Esophagus muscularis mucosa (tissue), 4 donors: Measurements from ENCODE around the gene FITM1.

Source experiments
- EP300 ChIP-seq: sonication (generic); formaldehyde crosslinking; IDR thresholded peaks from one replicate; pipeline ENCODE4 v1.6.1; 2017; ENCODE audit warnings: antibody characterized with exemption
- POLR2A ChIP-seq: fragments of 450-650 bp; IDR thresholded peaks from one replicate; pipeline ENCODE4 v1.6.1; 2017; ENCODE audit warnings: antibody characterized with exemption, moderate library complexity, mild to moderate bottlenecking, low read depth
- POLR2AphosphoS5 ChIP-seq, 2 donors: sonication (generic); formaldehyde crosslinking; IDR thresholded peaks; one replicate each; pipeline ENCODE4 v1.6.1; 2017; ENCODE audit warnings: antibody characterized with exemption in 2 of 2
- TF ChIP-seq, protein P1 (sequence below), 3 experiments: fragments of 200-600 bp in 2 of 3; fragments of 450-650 bp in 1 of 3; sonication (generic) in 2 of 3; IDR thresholded peaks; one replicate each; pipeline ENCODE4 v1.5.1; 2017 to 2019; ENCODE audit warnings: antibody characterized with exemption in 3 of 3, mild to moderate bottlenecking in 2 of 3, moderate library complexity in 1 of 3

DNA sequence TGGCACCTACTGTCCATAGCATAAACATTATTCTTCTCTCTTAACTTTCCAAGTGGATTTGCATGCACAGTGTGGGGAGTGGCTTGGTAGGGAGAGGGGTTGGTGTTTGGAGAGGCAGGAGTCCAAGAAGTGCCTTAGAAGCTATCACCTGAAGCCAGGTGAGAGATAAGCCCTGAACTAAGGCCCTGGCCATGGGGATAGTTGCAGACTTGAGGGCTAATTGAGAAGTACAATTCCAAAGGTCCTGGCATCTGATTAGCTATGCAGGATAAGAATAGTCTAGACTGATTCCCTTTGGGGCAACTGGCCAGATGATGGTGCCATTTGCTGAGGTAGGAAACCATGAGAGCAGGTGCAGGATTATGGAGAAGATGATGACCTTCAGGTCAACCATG, 38.4 kb upstream of the FITM1 start:
- TF ChIP-seq, protein P1, sequence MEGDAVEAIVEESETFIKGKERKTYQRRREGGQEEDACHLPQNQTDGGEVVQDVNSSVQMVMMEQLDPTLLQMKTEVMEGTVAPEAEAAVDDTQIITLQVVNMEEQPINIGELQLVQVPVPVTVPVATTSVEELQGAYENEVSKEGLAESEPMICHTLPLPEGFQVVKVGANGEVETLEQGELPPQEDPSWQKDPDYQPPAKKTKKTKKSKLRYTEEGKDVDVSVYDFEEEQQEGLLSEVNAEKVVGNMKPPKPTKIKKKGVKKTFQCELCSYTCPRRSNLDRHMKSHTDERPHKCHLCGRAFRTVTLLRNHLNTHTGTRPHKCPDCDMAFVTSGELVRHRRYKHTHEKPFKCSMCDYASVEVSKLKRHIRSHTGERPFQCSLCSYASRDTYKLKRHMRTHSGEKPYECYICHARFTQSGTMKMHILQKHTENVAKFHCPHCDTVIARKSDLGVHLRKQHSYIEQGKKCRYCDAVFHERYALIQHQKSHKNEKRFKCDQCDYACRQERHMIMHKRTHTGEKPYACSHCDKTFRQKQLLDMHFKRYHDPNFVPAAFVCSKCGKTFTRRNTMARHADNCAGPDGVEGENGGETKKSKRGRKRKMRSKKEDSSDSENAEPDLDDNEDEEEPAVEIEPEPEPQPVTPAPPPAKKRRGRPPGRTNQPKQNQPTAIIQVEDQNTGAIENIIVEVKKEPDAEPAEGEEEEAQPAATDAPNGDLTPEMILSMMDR (IDR thresholded peaks at IDR 0.05): no peak
- no peak for TF ChIP-seq POLR2AphosphoS5 (IDR thresholded peaks at IDR 0.05)
- TF ChIP-seq POLR2A: no peak
- TF ChIP-seq EP300: no peak
